CD14-positive monocyte (primary cell): Measurements from ENCODE around the gene TFDP2. TPM values are rescaled to one million over a fixed set of nuclear protein-coding genes. Genes with fewer than 3 reads are reported as not detected.

ENCODE experiments used
- DNase-seq, 3 donors: peaks; one replicate each; pipeline ENCODE4 v3.0.0-alpha.2; 2011 to 2022
- H2AFZ ChIP-seq: 2 replicates; pipeline ENCODE4 v1.6.0; 2012; ENCODE audit warnings: mild to moderate bottlenecking, low read depth, low read length, inconsistent platforms; ENCODE audit not compliant: insufficient read depth, poor library complexity, severe bottlenecking
- H3K27ac ChIP-seq, 2 donors: 1 replicate in 1 of 2; 2 replicates in 1 of 2; pipeline ENCODE4 v1.5.1; 2012 to 2013; ENCODE audit warnings: low read length in 2 of 2, control low read depth in 1 of 2, inconsistent platforms in 1 of 2, low read depth in 1 of 2, mild to moderate bottlenecking in 1 of 2
- H3K27me3 ChIP-seq, 2 donors: one replicate each; pipeline versions ENCODE4 v1.6.0 to v1.6.1; 2011 to 2013; ENCODE audit warnings: low read length in 2 of 2; ENCODE audit not compliant: control insufficient read depth in 2 of 2, insufficient read depth in 2 of 2
- H3K36me3 ChIP-seq, 2 donors: replicated peaks in 1 of 2; 1 replicate in 1 of 2; 2 replicates in 1 of 2; pipeline versions ENCODE4 v1.5.1 to v1.6.1; 2012 to 2013; ENCODE audit warnings: low read length in 2 of 2, control low read depth in 1 of 2, inconsistent platforms in 1 of 2, mild to moderate bottlenecking in 1 of 2; ENCODE audit not compliant: insufficient read depth in 2 of 2, control insufficient read depth in 1 of 2
- H3K4me1 ChIP-seq, 2 donors: 1 replicate in 1 of 2; 2 replicates in 1 of 2; pipeline versions ENCODE4 v1.5.1 to v1.6.1; 2012 to 2013; ENCODE audit warnings: low read length in 2 of 2, control low read depth in 1 of 2, inconsistent platforms in 1 of 2, mild to moderate bottlenecking in 1 of 2, moderate library complexity in 1 of 2; ENCODE audit not compliant: insufficient read depth in 2 of 2, control insufficient read depth in 1 of 2
- H3K4me2 ChIP-seq: replicated peaks from 2 replicates; pipeline ENCODE3; 2012; ENCODE audit warnings: low read length, moderate library complexity, mild to moderate bottlenecking; ENCODE audit not compliant: poor library complexity, severe bottlenecking; ENCODE audit errors: extremely low read depth
- H3K4me3 ChIP-seq, 3 experiments: fragments of 200-600 bp in 1 of 3; sonication (generic) in 1 of 3; replicated peaks in 1 of 3; 1 replicate in 2 of 3; 2 replicates in 1 of 3; pipeline ENCODE4 v1.5.1; 2011 to 2013; ENCODE audit warnings: low read length in 3 of 3, mild to moderate bottlenecking in 3 of 3, control low read depth in 2 of 3, low read depth in 2 of 3, inconsistent platforms in 1 of 3, moderate library complexity in 1 of 3
- H3K79me2 ChIP-seq: 2 replicates; pipeline ENCODE4 v1.6.0; 2012; ENCODE audit warnings: mild to moderate bottlenecking, control low read depth, inconsistent platforms, low read length, moderate library complexity; ENCODE audit not compliant: insufficient read depth
- H3K9ac ChIP-seq: 2 replicates; pipeline ENCODE4 v1.6.0; 2017; ENCODE audit warnings: low read length, mild to moderate bottlenecking; ENCODE audit not compliant: insufficient read depth, poor library complexity, severe bottlenecking
- H3K9me3 ChIP-seq, 2 donors: replicated peaks in 1 of 2; 1 replicate in 1 of 2; 2 replicates in 1 of 2; pipeline versions ENCODE4 v1.5.1 to v1.6.1; 2012 to 2013; ENCODE audit warnings: low read length in 2 of 2, control low read depth in 1 of 2; ENCODE audit not compliant: control insufficient read depth in 1 of 2, insufficient read depth in 1 of 2
- H4K20me1 ChIP-seq: 2 replicates; pipeline ENCODE4 v1.6.0; 2012; ENCODE audit warnings: mild to moderate bottlenecking, low read length, control low read depth, moderate library complexity; ENCODE audit not compliant: insufficient read depth
- H3K27ac Mint-ChIP-seq, 7 donors: one replicate each; pipeline ENCODE4 v1.8.0; 2020; ENCODE audit warnings: mild to moderate bottlenecking in 7 of 7, mixed read lengths in 7 of 7, moderate library complexity in 6 of 7, inconsistent platforms in 2 of 7
- H3K27me3 Mint-ChIP-seq, 3 donors: one replicate each; pipeline ENCODE4 v1.8.0; 2021 to 2022; ENCODE audit warnings: low read depth in 3 of 3, mild to moderate bottlenecking in 3 of 3, mixed read lengths in 3 of 3, moderate library complexity in 3 of 3, inconsistent platforms in 1 of 3
- H3K36me3 Mint-ChIP-seq, 2 donors: one replicate each; pipeline ENCODE4 v1.8.0; 2020; ENCODE audit warnings: mixed read lengths in 2 of 2, inconsistent platforms in 1 of 2, mild to moderate bottlenecking in 1 of 2
- H3K4me1 Mint-ChIP-seq: one replicate; pipeline ENCODE4 v1.8.0; 2020; ENCODE audit warnings: mild to moderate bottlenecking, mixed read lengths
- H3K4me3 Mint-ChIP-seq, 2 donors: one replicate each; pipeline ENCODE4 v1.8.0; 2020; ENCODE audit warnings: mild to moderate bottlenecking in 2 of 2, mixed read lengths in 2 of 2, moderate library complexity in 1 of 2
- H3K9me3 Mint-ChIP-seq, 7 donors: one replicate each; pipeline ENCODE4 v1.8.0; 2020 to 2022; ENCODE audit warnings: mixed read lengths in 7 of 7, mild to moderate bottlenecking in 6 of 7, moderate library complexity in 6 of 7, inconsistent platforms in 2 of 7
- WGBS: methylation state at CpG from one replicate; pipeline ENCODE4 v1.1.5; 2013; ENCODE audit warnings: missing lambda C conversion rate; ENCODE audit not compliant: insufficient coverage; 5-methylcytosine and 5-hydroxymethylcytosine counted together
- intact Hi-C, 2 donors: fragments of 100-400 bp; cut with micrococcal nuclease; formaldehyde crosslinking; loops; one replicate each; pipeline versions ENCODE4 v1.15.0 to v1.15.1; 2023
- polyA plus RNA-seq, 3 donors: library from polyadenylated mRNA; depleted of rRNA in 1 of 3; unstranded in 2 of 3; stranded (reverse) in 1 of 3; fragments of 300-500 nt in 2 of 3; fragments of >200 nt in 1 of 3; fragmentation: Illumina TruSeq in 2 of 3; gene quantifications; 1 replicate in 2 of 3; 2 replicates in 1 of 3; pipeline ENCODE4 v1.2.3, GENCODE V29; 2012 to 2021
- TF ChIP-seq, protein P1 (sequence below): fragments of 200-600 bp; IDR thresholded peaks from one replicate; pipeline ENCODE4 v1.8.0; 2022; ENCODE audit warnings: antibody characterized with exemption, mild to moderate bottlenecking

Gene TFDP2
- polyA plus RNA-seq, 3 donors: 1.1 to 3.5 (median 1.7) TPM

DNA sequence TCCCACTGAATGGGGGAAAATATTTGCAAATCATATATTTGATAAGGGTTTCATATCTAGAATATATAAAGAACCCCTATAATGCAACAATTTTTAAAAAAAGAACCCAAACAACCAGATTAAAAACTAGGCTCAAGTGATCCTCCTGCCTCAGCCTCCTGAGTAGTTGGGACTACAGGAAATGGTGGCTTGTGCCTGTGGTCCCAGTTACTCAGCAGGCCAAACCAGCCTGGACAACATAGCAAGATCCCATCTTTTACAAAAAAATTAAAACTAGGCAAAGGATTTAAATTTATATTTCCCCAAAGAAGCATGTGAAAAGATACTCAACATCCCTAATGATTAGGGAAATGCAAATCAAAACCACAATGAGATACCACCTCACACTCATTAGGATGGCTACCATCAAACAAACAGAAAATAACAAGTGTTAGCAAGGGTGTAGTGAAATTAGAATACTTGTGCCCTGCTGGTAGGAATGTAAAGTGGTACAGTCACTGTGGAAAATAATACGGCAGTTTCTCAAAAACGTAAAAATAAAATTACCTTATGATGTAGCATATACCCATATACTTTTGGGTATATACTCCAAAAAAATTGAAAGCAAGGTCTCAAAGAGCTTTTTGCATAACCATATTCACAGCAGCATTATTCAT is 19.7 kb downstream of the TFDP2 start:
- Histone ChIP-seq H2AFZ (no peak overlapping the region), H3K9me3 (no peaks in the 10 kb centered on the region), H3K79me2 (no peaks in the 10 kb centered on the region), H4K20me1 (no peaks in the 10 kb centered on the region), H3K36me3 (no peaks in the 10 kb centered on the region), H3K4me1 (no peaks in the 10 kb centered on the region), H3K27ac (no peak overlapping the region), H3K9ac (no peak overlapping the region), H3K4me2 (no peak overlapping the region), H3K27me3 (no peaks in the 10 kb centered on the region), H3K4me3 (no peak overlapping the region)
- no peak for DNase-seq
- Mint-ChIP-seq H3K9me3 (no peaks in the 10 kb centered on the region), H3K36me3 (no peaks in the 10 kb centered on the region), H3K4me3 (no peak overlapping the region), H3K27ac (peak overlapping the region in 1 of 7 donors; percentile 17), H3K4me1 (peaks cover 8% of the 10 kb centered on the region), H3K27me3 (no peaks in the 10 kb centered on the region)
- TF ChIP-seq, protein P1, sequence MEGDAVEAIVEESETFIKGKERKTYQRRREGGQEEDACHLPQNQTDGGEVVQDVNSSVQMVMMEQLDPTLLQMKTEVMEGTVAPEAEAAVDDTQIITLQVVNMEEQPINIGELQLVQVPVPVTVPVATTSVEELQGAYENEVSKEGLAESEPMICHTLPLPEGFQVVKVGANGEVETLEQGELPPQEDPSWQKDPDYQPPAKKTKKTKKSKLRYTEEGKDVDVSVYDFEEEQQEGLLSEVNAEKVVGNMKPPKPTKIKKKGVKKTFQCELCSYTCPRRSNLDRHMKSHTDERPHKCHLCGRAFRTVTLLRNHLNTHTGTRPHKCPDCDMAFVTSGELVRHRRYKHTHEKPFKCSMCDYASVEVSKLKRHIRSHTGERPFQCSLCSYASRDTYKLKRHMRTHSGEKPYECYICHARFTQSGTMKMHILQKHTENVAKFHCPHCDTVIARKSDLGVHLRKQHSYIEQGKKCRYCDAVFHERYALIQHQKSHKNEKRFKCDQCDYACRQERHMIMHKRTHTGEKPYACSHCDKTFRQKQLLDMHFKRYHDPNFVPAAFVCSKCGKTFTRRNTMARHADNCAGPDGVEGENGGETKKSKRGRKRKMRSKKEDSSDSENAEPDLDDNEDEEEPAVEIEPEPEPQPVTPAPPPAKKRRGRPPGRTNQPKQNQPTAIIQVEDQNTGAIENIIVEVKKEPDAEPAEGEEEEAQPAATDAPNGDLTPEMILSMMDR: no peak
- no CpG with 5 or more reads among the region's 2 CpGs for WGBS
- intact Hi-C loops: no loop called here

DNA sequence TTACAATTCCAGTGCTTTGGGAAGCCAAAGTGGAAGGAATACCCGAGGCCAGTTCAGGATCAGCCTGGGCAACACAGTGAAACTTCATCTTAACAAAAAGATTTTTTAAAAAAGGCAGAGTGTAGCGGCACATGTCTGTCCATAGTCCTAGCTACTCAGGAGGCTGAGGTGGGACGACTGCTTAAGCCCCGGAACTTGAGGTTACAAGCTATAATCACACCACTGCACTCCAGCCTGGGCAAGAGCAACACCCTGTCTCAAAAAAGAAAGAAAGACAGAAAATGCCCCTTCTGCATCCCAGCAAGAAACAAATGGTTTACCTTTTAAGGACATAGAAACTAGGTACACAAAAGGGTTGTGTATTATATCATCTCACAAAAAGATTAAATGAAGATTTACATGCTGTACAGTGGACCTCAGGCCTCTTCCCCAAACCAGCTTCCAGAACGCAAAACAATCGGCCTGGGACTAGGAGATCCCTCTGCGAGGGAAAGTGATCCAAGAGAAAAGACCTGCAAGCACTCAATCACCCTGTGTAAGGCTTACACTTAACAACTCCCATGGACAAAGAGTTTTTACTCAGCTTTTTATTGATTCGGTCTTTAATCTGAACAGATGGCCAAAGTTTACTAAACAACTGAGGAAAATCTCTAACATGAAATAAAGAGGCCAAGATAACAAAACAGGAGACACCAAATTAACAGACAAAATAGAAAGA is 21.2 kb downstream of the TFDP2 start:
- H3K27ac ChIP-seq: no peak overlapping the region

More for the DNA sequence above, 21.2 kb downstream of the TFDP2 start:
- H3K4me2 ChIP-seq: no peak overlapping the region
- no peaks in the 10 kb centered on the region for H3K36me3 Mint-ChIP-seq
- no peaks in the 10 kb centered on the region for H3K79me2 ChIP-seq
- H3K9ac ChIP-seq: no peak overlapping the region
- no peaks in the 10 kb centered on the region for H4K20me1 ChIP-seq
- H3K36me3 ChIP-seq: no peaks in the 10 kb centered on the region
- no peak for DNase-seq
- H3K9me3 ChIP-seq: no peaks in the 10 kb centered on the region
- intact Hi-C loops: no loop called here
- no peak overlapping the region for H3K27ac Mint-ChIP-seq
- H3K4me3 ChIP-seq: no peak overlapping the region
- 97% methylated on average over 5 of the region's 8 CpGs for WGBS
- no peak overlapping the region for H2AFZ ChIP-seq
- H3K9me3 Mint-ChIP-seq: no peaks in the 10 kb centered on the region
- H3K4me1 Mint-ChIP-seq: peaks cover 4% of the 10 kb centered on the region
- H3K4me1 ChIP-seq: no peaks in the 10 kb centered on the region
- H3K27me3 Mint-ChIP-seq: no peaks in the 10 kb centered on the region
- no peak overlapping the region for H3K4me3 Mint-ChIP-seq
- TF ChIP-seq, protein P1: no peak
- no peaks in the 10 kb centered on the region for H3K27me3 ChIP-seq
